ENCODE data around the gene SPSB1.

The SPSB1 gene

GRCh38 chr1:9267827-9268581 is 24.7 kb upstream of the SPSB1 start:
- no peak for DNase-seq (ENCODE audit: low read depth in 1 of 2, low spot score in 1 of 2)
- no peak overlapping the region for H3K4me3 ChIP-seq (replicated peaks; ENCODE audit: insufficient read depth, low read length)
- H3K27me3 ChIP-seq (ENCODE audit: insufficient read depth, poor library complexity, severe bottlenecking), result no peaks in the 10 kb centered on the region
- no peak for TF ChIP-seq CTCF (IDR thresholded peaks at IDR 0.05; ENCODE audit: insufficient read depth, low read length)
- no peak for TF ChIP-seq POLR2AphosphoS5 (IDR thresholded peaks at IDR 0.05; ENCODE audit: low read depth)
- TF ChIP-seq GABPA (IDR thresholded peaks at IDR 0.05; ENCODE audit: low read depth), result no peak
- TF ChIP-seq SPI1 (IDR thresholded peaks at IDR 0.05; ENCODE audit: borderline replicate concordance, low read depth), result no peak
- TF ChIP-seq REST (IDR thresholded peaks at IDR 0.05; ENCODE audit: insufficient replicate concordance, low read depth), result no peak
- H3K27ac ChIP-seq (replicated peaks), result no peak overlapping the region

GRCh38 chr1:9269078-9269501 is 23.6 kb upstream of the SPSB1 start:
- H3K27me3 ChIP-seq (ENCODE audit: insufficient read depth, poor library complexity, severe bottlenecking), result no peaks in the 10 kb centered on the region

More at GRCh38 chr1:9269078-9269501, 23.6 kb upstream of the SPSB1 start:
- no peak for DNase-seq (ENCODE audit: low read depth in 1 of 2, low spot score in 1 of 2)
- Histone ChIP-seq H3K27ac (replicated peaks) (no peak overlapping the region), H3K4me3 (replicated peaks; ENCODE audit: insufficient read depth, low read length) (no peak overlapping the region)
- TF ChIP-seq GABPA (IDR thresholded peaks at IDR 0.05; ENCODE audit: low read depth), result no peak
- TF ChIP-seq POLR2AphosphoS5 (IDR thresholded peaks at IDR 0.05; ENCODE audit: low read depth), result no peak
- TF ChIP-seq REST (IDR thresholded peaks at IDR 0.05; ENCODE audit: insufficient replicate concordance, low read depth), result no peak
- TF ChIP-seq SPI1 (IDR thresholded peaks at IDR 0.05; ENCODE audit: borderline replicate concordance, low read depth), result no peak
- TF ChIP-seq CTCF (IDR thresholded peaks at IDR 0.05; ENCODE audit: insufficient read depth, low read length), result no peak

Data from HL-60 (cell line).